K562 treated with DMSO at 1 percent for 24 hours (cell line): ENCODE results near the gene CNN2. TPM values are rescaled to one million over a fixed set of nuclear protein-coding genes. Genes with fewer than 3 reads are reported as not detected.

Experiments
- total RNA-seq: library from RNA; unstranded; fragments of 300-600 nt; gene quantifications from 2 replicates; pipeline ENCODE4 v1.2.3, GENCODE V29; 2022; ENCODE audit warnings: low read depth; ENCODE audit not compliant: insufficient read depth

CNN2 gene
- total RNA-seq: 103 and 109 TPM in 2 replicates

GRCh38 chr19:1025960-1026782 is at the start of gene CNN2:
CNN2 (plus strand) TSS chr19:1026608; CDS start chr19:1026662, 54 bp downstream.

GRCh38 chr19:984165-984967 is 42.0 kb upstream of the CNN2 start, which contains the start of gene WDR18:
WDR18 (plus strand) TSS chr19:984345; CDS start chr19:984354, 9 bp downstream.

DNA sequence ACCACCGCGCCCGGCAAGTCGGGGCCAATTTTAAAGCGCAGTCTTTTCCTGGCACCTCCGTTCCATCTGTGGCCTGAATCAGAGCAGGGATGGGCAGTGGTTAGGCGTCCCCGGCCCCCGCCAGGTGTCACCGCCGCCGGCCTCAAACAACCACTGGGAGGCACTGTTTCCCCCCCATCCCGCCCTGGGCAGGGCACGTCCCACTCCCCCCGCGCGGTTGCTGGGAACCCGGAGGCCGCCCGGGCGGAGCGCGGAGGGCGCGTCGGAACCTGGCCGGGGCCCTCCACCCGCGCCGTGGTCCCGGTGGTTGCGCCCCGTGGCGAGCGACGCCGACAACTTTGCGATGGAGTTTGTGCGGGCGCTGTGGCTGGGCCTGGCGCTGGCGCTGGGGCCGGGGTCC is 26.3 kb upstream of the CNN2 start, which contains the start of gene GRIN3B:
TSS of gene GRIN3B (plus strand) at position 325 of the 400 bp plus-strand sequence. CDS start at position 344, 19 bp downstream.

GRCh38 chr19:1020868-1021425 is 5.5 kb upstream of the CNN2 start, which contains the start of gene TMEM259:
TMEM259 (minus strand) TSS chr19:1021123; CDS start chr19:1020996, 127 bp downstream.

GRCh38 chr19:1039646-1040475 is 13.5 kb downstream of the CNN2 start, which contains the start of gene ABCA7:
ABCA7 (plus strand) TSS chr19:1040107; CDS start chr19:1041362, 1,255 bp downstream.

GRCh38 chr19:1066748-1067340 is 40.4 kb downstream of the CNN2 start, which contains the start of gene ARHGAP45:
ARHGAP45 (plus strand) TSS chr19:1067167; CDS start chr19:1067406, 239 bp downstream.

Other genes starting within 250 kb of the CNN2 start
- 331 and 361 TPM in 2 replicates for gene PTBP1, start 229.2 kb upstream of the CNN2 start, total RNA-seq
- gene PLPPR3, start 204.7 kb upstream of the CNN2 start, total RNA-seq: 26.9 and 33.9 TPM in 2 replicates
- 1.3 and 1.6 TPM in 2 replicates for gene AZU1, start 198.8 kb upstream of the CNN2 start, total RNA-seq
- 0.87 and 1.3 TPM in 2 replicates for gene PRTN3, start 185.6 kb upstream of the CNN2 start, total RNA-seq
- gene ELANE, start 174.3 kb upstream of the CNN2 start, total RNA-seq: not detected in 2 replicates
- gene CFD, start 166.9 kb upstream of the CNN2 start, total RNA-seq: 64.6 and 67.7 TPM in 2 replicates
- 58.2 and 66.2 TPM in 2 replicates for gene MED16, start 133.4 kb upstream of the CNN2 start, total RNA-seq
- not detected in 2 replicates for gene RNU6-9, start 133.1 kb upstream of the CNN2 start, total RNA-seq
- gene R3HDM4, start 113.4 kb upstream of the CNN2 start, total RNA-seq: 169 and 193 TPM in 2 replicates
- gene KISS1R, start 109.3 kb upstream of the CNN2 start, total RNA-seq: 4.8 and 5.2 TPM in 2 replicates
- gene ARID3A, start 100.6 kb upstream of the CNN2 start, total RNA-seq: 72.0 and 83.1 TPM in 2 replicates
- 89.2 and 91.4 TPM in 2 replicates for gene WDR18, start 42.3 kb upstream of the CNN2 start, total RNA-seq
- 0.66 and 0.73 TPM in 2 replicates for gene GRIN3B, start 26.2 kb upstream of the CNN2 start, total RNA-seq
- gene TMEM259, start 5.5 kb upstream of the CNN2 start, total RNA-seq: 234 and 259 TPM in 2 replicates
- not detected in 2 replicates for gene RNU6-2, start 5.1 kb upstream of the CNN2 start, total RNA-seq
- gene ABCA7, start 13.5 kb downstream of the CNN2 start, total RNA-seq: 68.1 and 68.5 TPM in 2 replicates
- gene ARHGAP45, start 40.6 kb downstream of the CNN2 start, total RNA-seq: 26.5 and 30.6 TPM in 2 replicates
- gene POLR2E, start 68.8 kb downstream of the CNN2 start, total RNA-seq: 298 and 316 TPM in 2 replicates
- 1,084 and 1,166 TPM in 2 replicates for gene GPX4, start 77.4 kb downstream of the CNN2 start, total RNA-seq
- 48.0 and 49.2 TPM in 2 replicates for gene SBNO2, start 147.7 kb downstream of the CNN2 start, total RNA-seq
- gene STK11, start 179.2 kb downstream of the CNN2 start, total RNA-seq: 143 and 156 TPM in 2 replicates
- 7.1 and 10.1 TPM in 2 replicates for gene CBARP, start 211.4 kb downstream of the CNN2 start, total RNA-seq
- gene ATP5F1D, start 215.1 kb downstream of the CNN2 start, total RNA-seq: 387 and 503 TPM in 2 replicates
- gene MIDN, start 222.0 kb downstream of the CNN2 start, total RNA-seq: 68.5 and 71.2 TPM in 2 replicates
- 121 and 125 TPM in 2 replicates for gene CIRBP, start 242.7 kb downstream of the CNN2 start, total RNA-seq
- gene FAM174C, start 248.9 kb downstream of the CNN2 start, total RNA-seq: 76.4 and 82.4 TPM in 2 replicates